SIG-M5 (cell line): Measurements from ENCODE around the gene USP40.

ENCODE experiments used
- DNase-seq: peaks from one replicate; lab custom pipeline; 2025; lab: John Stamatoyannopoulos, UW

Gene USP40

DNA sequence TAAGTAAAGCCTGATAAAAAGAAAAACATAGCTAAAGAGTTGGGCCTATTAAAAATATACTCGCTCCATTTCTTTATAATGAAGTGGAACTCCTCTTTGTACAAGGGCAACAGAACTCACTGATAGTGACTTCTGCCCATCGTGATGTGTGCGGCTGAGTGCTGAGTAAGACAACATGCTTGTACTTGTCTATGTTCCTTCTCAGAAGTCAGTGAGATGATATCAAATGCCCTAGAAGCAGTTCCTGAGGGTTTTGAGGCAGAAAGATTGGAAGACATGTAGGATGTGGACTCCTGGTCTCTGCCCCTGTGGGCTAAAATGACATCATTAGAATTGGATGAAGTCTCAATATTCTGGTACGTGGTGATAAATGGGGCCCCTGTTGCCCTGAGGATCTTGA, 73.8 kb downstream of the USP40 start:
- no peak for DNase-seq

- no peak for DNase-seq
Measured at GRCh38 chr2:233492078-233492477, 74.5 kb downstream of the USP40 start.

DNA sequence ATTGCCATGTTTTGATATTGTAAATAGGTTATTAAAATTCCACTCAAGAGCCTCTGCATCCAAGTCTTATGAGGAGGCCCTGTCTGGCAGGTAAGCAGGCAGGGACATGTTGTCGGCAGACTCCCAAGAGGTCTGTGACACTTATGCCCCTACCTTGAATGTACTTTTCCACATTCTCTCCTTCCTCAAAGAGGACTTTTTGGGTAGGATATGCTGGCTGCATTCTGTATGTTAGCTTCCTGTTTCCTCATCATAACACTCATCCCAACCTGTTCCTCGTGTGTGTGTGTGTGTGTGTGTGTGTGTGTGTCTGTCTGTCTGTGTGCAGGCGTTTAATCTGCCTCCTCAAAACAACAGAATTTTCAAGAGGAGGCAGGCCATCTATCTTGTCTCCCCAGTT, 75.3 kb downstream of the USP40 start:
- no peak for DNase-seq

- DNase-seq: no peak
Measured at GRCh38 chr2:233490831-233491230, 75.8 kb downstream of the USP40 start.

GRCh38 chr2:233489666-233490065, 76.9 kb downstream of the USP40 start:
- no peak for DNase-seq

- DNase-seq: no peak
Measured at GRCh38 chr2:233489143-233489542, 77.4 kb downstream of the USP40 start.

- no peak for DNase-seq
Measured at GRCh38 chr2:233487748-233488345, 78.7 kb downstream of the USP40 start.

DNA sequence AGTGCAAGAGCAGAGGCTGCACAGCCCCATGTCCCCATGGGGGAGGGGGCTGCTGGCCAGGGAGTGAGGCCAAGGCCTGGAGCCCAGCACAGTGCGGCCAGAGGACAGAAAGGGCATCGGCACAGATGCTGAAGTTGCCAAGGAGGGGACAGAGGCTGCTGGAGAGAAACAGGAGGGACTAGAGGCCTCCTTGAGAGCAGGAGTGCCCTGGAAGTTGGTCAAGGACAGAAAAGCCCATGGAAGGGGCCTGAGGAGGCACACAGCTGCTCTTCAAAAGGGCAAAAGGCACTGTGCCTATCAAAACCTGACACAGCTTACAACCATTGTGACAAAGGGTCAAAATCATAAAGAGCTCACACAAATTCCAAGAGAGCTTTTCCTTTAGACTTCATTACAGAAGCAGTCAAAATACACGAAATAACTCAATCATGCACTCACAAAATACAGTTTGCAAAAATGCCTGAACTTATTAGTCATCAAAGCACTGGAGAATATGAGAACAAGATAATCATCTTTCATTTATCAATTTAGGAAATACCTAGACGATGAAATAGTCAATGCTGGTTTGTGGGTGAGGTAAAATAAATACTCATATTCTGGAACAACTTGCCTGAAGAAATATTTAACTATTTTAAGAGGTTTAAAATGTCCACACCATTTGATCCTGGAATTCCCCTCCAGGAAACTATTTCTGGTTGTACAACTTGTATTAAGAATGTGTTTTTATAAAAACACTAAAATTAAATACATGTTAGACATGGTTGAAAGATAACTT, 79.6 kb downstream of the USP40 start:
- DNase-seq: no peak

GRCh38 chr2:233486357-233486756, 80.2 kb downstream of the USP40 start:
- DNase-seq: no peak

- DNase-seq: no peak
Measured at GRCh38 chr2:233485726-233486125, 80.9 kb downstream of the USP40 start.

DNA sequence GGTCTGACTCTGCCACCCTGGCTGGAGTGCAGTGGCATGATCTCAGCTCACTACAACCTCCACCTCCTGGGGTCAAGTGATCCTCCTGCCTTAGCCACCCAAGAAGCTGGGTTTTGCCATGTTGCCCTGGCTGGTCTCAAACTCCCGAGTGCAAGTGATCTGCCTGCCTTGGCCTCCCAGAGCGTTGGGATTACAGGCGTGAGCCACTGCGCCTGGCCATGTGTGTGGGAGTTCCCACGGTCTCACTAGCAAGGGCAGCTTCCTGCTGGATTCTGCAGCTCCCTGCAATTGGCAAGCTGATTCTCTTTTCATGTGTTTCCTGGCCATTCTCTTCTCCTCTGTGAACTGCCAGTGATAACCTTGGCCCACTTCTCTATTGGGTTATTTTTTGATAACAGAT, 84.0 kb downstream of the USP40 start:
- DNase-seq: no peak

DNA sequence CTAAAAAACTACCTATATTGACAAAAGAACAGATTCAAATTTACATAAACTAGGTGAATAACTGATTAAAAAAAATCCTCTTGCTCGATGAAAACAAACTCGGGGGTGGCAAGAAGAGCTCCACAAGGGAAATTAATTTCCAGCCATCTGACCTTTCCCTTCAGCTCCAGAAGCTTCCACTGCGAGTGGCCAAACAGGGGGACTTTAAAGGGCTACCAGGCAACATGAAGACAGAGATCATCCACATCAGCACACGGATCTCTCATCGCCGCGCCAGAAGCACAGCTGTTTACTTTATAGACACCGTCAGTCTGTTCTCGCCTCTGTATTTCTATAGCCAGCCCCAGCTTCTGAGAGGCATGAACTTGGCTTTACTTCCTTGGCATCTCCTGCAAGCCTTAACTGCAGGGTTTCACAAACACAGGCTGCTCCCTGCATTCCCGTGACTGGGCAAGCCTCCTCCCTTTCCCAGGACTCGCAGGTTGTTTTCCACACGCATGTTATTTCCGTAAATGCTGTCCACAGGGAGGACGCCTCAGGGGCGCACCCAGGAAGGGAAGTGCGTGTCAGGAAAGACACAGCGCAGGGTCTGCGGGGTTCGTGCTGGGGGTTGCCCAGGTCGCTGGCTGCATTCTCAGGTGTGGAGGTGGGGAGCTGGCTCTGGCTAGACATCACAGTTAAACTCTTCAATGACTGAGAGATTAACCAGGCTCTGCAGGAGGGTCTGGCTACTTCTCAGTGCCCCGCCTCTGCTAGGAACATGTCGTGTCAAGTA, 85.0 kb downstream of the USP40 start:
- no peak for DNase-seq

GRCh38 chr2:233480490-233481202, 85.9 kb downstream of the USP40 start:
- DNase-seq: no peak

DNA sequence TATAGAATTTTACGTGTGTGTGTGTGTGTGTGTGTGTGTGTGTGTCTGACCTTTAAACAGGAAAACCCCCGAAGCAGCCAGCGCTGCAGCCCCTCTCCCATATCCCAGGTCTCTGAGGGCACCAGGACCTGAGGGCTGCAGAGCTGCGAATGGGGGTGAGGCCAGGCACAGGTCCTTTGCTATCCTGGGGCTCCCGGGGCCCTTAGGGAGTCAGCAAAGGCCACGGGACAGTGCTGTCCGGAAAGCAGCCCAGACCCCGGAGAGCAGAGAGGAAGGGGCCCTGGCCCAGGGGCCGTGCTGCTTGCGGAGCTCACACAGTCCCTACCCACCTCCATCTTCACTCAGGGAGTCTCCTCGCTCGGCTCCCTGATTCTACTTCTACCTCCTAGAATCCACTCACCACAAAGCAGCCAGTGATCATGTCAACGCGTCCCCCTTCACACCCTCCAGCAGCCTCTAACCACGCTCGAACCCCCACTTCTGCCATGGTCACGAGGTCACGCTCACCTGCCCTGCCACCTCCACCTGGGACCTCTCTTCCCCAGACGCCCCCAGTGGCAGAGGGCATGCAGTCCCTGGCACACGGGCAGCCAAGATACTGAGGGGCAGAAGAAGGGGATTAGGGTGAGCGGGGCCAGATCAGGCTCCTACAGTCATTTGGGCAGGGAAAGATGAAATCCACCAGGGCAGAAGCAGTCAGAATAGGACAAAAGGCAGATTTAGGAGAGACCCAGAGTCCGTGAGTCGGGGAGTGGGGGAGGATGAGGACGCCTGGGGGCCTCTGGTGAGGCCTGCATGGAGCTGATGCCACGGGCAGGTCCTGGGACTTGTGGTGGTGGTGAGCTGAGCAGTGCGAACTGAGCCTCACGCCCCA, 86.7 kb downstream of the USP40 start:
- no peak for DNase-seq

DNA sequence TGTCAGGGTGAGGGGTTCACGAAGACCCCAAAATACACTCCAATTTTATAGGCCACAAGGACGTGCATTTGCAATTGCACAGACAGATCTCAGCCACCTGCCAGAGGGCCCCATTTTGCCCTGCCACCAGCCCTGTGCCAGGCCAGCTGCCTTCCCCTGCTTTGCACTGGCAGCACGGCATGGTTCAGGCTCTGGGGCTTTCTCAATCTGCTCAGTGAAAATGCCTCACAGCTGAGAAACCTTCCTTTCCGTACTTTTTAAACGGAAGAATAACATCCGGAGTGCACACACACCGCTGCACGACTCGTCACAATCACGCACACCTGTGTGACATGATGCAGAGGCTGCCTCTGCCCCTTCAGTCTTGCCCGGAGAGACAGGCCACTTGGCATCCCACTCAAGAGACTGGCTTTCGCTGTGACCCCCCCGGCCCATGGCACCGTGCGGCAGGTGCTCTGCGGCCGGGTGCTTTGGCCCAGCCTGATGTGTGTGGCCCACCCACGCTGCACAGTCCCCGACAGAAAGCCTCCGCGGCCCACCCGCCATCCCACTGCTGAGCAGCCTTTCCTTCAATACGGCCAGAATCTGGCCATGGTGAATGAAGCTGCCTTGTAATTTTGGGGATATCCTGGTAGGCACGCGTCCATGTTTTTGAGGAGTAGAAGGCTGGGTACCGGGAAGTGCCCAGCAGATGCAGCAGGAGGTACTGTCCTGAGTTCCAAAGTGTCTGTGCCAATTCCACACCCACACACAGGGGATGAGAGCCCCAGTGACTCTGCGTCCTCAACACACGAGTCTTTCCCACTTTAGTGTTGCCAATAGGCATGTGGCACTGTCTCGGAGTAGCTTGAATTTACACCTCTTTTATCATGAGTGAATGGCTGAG, 88.8 kb downstream of the USP40 start:
- no peak for DNase-seq

GRCh38 chr2:233476651-233477547, 89.7 kb downstream of the USP40 start:
- DNase-seq: no peak

DNA sequence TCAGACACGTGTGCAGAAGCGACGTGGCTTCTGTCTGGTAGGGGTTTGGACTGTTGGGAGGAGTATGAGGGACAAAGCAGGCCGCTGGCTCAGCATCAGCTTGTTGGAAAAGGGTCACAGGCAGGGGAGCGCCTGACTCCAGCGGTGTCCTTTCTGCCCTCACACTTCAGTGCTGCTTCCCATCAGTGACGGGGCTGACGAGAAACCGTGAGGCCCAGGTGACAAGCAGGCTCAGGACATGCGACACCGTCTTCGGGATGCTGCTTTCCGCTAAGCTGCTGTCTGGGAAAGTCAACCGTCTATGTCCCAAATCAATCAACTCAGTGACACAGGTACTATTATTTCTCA, 90.5 kb downstream of the USP40 start:
- no peak for DNase-seq

DNA sequence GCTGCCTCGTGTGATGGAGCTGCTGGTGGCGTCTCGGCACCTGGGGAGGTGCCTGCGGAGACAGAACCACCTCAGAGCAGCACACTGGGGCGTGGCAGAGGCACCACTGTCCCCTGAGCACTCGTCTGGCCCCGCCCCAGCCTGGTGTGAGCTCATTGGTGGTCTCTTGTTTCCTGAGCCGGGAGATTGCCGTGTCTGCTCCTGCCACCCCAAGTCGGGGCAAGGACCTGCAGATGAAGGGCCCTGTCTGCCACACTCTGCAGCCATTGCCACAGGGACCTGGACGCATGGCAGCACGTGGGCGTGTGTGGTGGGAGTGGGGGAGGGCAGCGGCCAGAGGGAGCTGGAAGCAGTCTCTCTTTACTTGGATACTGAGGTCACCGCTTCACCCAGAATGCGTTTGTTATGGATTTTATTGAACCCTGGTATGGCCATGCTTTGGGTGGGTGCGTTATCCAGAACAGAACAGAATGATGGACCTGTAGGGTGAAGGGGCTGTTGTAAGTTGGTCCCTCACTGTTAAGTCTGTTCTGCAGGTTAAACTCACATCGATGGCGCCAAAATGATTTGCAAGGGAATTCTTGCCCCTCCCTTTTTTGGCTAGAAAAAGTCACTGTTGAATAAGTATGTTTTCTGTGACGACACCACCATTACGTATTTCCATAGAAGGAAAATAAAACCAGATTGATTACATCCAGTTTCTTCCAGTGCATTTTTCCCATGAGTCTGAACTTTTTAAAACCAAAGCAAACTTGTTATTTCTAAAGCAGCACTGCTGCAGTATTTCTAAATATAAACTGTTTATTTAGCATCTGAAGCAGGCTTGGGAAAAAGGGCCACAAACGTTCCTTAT, 92.0 kb downstream of the USP40 start:
- no peak for DNase-seq

- no peak for DNase-seq
Measured at GRCh38 chr2:233473878-233474277, 92.7 kb downstream of the USP40 start.
